ENCODE data around the gene GABBR2. TPM values are rescaled to one million over a fixed set of nuclear protein-coding genes. Genes with fewer than 3 reads are reported as not detected.

Gene GABBR2
- total and polyA plus RNA-seq, 9 of the 15 experiments (the other 6 are each of a cell fraction or from before 2014, with no cell fraction given) = 0.15 to 1.9 (median 0.32) TPM

DNA sequence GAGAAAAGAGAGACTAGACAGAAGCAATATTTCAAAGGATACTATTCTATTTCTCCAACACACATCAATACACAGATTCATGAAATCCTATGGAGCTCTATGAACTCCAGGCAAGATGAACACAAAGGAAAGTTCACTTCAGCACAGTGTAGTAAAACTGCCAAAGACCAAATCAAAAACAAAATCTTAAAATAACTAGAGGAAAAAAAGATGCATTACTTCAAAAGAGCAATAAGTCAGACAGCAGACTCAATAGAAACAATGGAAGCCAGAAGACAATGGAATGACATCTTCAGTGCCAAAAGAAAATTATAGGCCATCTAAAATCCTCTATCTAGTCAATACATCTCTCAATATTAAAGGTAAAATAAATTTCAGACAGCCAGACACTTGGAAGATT, 248.0 kb downstream of the GABBR2 start:
- ChIA-PET CTCF (ENCODE audit: low intra/inter-chr PET ratio) (no interaction called here), POLR2A (no interaction called here)
- Histone ChIP-seq H3K4me1 (replicated peaks in 1 of 2; ENCODE audit: control insufficient read depth in 2 of 2, insufficient read depth in 2 of 2, low read length in 2 of 2) (peaks cover 0 to 4% of the 10 kb centered on the region in 2 experiments; a peak in 2 of 5 replicates), H4K20me1 (replicated peaks; ENCODE audit: control insufficient read depth, insufficient read depth, low read length) (no peaks in the 10 kb centered on the region), H3K27me3 (ENCODE audit: control insufficient read depth in 2 of 2, insufficient read depth in 2 of 2, low read length in 2 of 2) (no peaks in the 10 kb centered on the region; a peak in 1 of 5 replicates), H3K9me1 (ENCODE audit: control insufficient read depth, insufficient read depth, low read length) (no peaks in the 10 kb centered on the region), H2AFZ (ENCODE audit: low read depth, low read length) (no peak overlapping the region), H3K36me3 (ENCODE audit: control insufficient read depth, insufficient read depth, low read length) (no peaks in the 10 kb centered on the region), H3K79me2 (ENCODE audit: control insufficient read depth, insufficient read depth, low read length) (no peaks in the 10 kb centered on the region), H3K4me3 (no peak overlapping the region), H3K4me2 (ENCODE audit: insufficient read depth, low read length) (no peak overlapping the region), H3K9ac (ENCODE audit: insufficient read depth in 1 of 2, low read depth in 2 of 2, low read length in 2 of 2) (no peak overlapping the region), H3K9me3 (replicated peaks; ENCODE audit: control insufficient read depth, insufficient read depth, low read depth, low read length) (peaks cover 16% of the 10 kb centered on the region), H3K27ac (ENCODE audit: extremely low read depth, low read depth, low read length) (no peak overlapping the region)
- peak; percentile 11 for FAIRE-seq
- BruUV-seq (replicated peaks) = no TSS peak
- intact Hi-C loops (cut with micrococcal nuclease) (no loop called here), in situ Hi-C loops (cut with MboI) (no loop called here)
- DNase-seq (ENCODE audit: extremely low read depth in 1 of 4, low spot score in 3 of 4) = peak in 1 of 4 experiments; percentile 20
- ATAC-seq = no peak
- TF ChIP-seq ATF7 (IDR thresholded peaks at IDR 0.05) (peak; percentile 27; the same call in 1 of the 2 replicates), SMAD4 (CRISPR knock-in tag; conservative IDR thresholded peaks at IDR 0.05) (no peak), CBFA2T2 (conservative IDR thresholded peaks at IDR 0.05) (no peak), TBL1XR1 (IDR thresholded peaks at IDR 0.05; ENCODE audit: low read length in 2 of 2) (no peak), ZNF830 (CRISPR knock-in tag; IDR thresholded peaks at IDR 0.05) (no peak), BCL6 (CRISPR knock-in tag; IDR thresholded peaks at IDR 0.05) (no peak), MIER1 (IDR thresholded peaks at IDR 0.05; ENCODE audit: low read depth) (peak; percentile 85), EHMT2 (IDR thresholded peaks at IDR 0.05) (peak; percentile 98), MEF2D (tag; conservative IDR thresholded peaks at IDR 0.05; ENCODE audit: low read depth) (no peak), ZNF212 (CRISPR knock-in tag; IDR thresholded peaks at IDR 0.05) (no peak)
- TF ChIP-seq, protein P1, sequence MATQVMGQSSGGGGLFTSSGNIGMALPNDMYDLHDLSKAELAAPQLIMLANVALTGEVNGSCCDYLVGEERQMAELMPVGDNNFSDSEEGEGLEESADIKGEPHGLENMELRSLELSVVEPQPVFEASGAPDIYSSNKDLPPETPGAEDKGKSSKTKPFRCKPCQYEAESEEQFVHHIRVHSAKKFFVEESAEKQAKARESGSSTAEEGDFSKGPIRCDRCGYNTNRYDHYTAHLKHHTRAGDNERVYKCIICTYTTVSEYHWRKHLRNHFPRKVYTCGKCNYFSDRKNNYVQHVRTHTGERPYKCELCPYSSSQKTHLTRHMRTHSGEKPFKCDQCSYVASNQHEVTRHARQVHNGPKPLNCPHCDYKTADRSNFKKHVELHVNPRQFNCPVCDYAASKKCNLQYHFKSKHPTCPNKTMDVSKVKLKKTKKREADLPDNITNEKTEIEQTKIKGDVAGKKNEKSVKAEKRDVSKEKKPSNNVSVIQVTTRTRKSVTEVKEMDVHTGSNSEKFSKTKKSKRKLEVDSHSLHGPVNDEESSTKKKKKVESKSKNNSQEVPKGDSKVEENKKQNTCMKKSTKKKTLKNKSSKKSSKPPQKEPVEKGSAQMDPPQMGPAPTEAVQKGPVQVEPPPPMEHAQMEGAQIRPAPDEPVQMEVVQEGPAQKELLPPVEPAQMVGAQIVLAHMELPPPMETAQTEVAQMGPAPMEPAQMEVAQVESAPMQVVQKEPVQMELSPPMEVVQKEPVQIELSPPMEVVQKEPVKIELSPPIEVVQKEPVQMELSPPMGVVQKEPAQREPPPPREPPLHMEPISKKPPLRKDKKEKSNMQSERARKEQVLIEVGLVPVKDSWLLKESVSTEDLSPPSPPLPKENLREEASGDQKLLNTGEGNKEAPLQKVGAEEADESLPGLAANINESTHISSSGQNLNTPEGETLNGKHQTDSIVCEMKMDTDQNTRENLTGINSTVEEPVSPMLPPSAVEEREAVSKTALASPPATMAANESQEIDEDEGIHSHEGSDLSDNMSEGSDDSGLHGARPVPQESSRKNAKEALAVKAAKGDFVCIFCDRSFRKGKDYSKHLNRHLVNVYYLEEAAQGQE (IDR thresholded peaks at IDR 0.05; ENCODE audit: borderline replicate concordance) = 0 out of 2 replicates have a peak, but pooled peaks have one; percentile 24
- TF ChIP-seq, protein P1 (CRISPR knock-in tag; IDR thresholded peaks at IDR 0.05; ENCODE audit: low read depth) = no peak
- TF ChIP-seq, protein P2, sequence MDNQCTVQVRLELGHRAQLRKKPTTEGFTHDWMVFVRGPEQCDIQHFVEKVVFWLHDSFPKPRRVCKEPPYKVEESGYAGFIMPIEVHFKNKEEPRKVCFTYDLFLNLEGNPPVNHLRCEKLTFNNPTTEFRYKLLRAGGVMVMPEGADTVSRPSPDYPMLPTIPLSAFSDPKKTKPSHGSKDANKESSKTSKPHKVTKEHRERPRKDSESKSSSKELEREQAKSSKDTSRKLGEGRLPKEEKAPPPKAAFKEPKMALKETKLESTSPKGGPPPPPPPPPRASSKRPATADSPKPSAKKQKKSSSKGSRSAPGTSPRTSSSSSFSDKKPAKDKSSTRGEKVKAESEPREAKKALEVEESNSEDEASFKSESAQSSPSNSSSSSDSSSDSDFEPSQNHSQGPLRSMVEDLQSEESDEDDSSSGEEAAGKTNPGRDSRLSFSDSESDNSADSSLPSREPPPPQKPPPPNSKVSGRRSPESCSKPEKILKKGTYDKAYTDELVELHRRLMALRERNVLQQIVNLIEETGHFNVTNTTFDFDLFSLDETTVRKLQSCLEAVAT (IDR thresholded peaks at IDR 0.05) = peak in 1 of 2 experiments; percentile 59; a peak in 1 of 4 replicates
- TF ChIP-seq, protein P3, sequence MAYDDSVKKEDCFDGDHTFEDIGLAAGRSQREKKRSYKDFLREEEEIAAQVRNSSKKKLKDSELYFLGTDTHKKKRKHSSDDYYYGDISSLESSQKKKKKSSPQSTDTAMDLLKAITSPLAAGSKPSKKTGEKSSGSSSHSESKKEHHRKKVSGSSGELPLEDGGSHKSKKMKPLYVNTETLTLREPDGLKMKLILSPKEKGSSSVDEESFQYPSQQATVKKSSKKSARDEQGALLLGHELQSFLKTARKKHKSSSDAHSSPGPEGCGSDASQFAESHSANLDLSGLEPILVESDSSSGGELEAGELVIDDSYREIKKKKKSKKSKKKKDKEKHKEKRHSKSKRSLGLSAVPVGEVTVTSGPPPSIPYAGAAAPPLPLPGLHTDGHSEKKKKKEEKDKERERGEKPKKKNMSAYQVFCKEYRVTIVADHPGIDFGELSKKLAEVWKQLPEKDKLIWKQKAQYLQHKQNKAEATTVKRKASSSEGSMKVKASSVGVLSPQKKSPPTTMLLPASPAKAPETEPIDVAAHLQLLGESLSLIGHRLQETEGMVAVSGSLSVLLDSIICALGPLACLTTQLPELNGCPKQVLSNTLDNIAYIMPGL (CRISPR knock-in tag; IDR thresholded peaks at IDR 0.05) = no peak

Measured in K562 (cell line).